DOHH2 (cell line): ENCODE data around the gene OTUD4.
A peak's percentile ranks its signal among the peaks of the same experiment; 100 is the strongest.

Source experiments
- H3F3A ChIP-seq: fragments of 200-600 bp; sonication (generic), shearing (Covaris generic); 2 replicates; pipeline ENCODE4 v1.6.0; 2016; ENCODE audit warnings: antibody characterized with exemption, mild to moderate bottlenecking; ENCODE audit not compliant: control insufficient read depth, insufficient read depth
- H3K27ac ChIP-seq: fragments of 200-600 bp; sonication (generic); 2 replicates; pipeline ENCODE4 v1.5.1; 2014; ENCODE audit warnings: low read depth, mild to moderate bottlenecking, low read length, moderate library complexity
- H3K27me3 ChIP-seq: fragments of 200-600 bp; sonication (generic); 2 replicates; pipeline ENCODE4 v1.6.1; 2014; ENCODE audit warnings: mild to moderate bottlenecking, low read length, mixed read lengths; ENCODE audit not compliant: control insufficient read depth
- H3K36me3 ChIP-seq: fragments of 200-600 bp; sonication (generic); 2 replicates; pipeline ENCODE4 v1.6.1; 2014; ENCODE audit warnings: mild to moderate bottlenecking, low read length, moderate library complexity, mixed read lengths; ENCODE audit not compliant: control insufficient read depth
- H3K4me1 ChIP-seq: fragments of 200-600 bp; sonication (generic); 2 replicates; pipeline ENCODE4 v1.6.1; 2014; ENCODE audit warnings: mild to moderate bottlenecking, low read length, mixed read lengths; ENCODE audit not compliant: control insufficient read depth
- H3K4me2 ChIP-seq: fragments of 200-600 bp; sonication (generic); 2 replicates; pipeline ENCODE4 v1.6.0; 2014; ENCODE audit warnings: mild to moderate bottlenecking, low read length, moderate library complexity
- H3K4me3 ChIP-seq: fragments of 200-600 bp; sonication (generic); 2 replicates; pipeline ENCODE4 v1.5.1; 2014; ENCODE audit warnings: mild to moderate bottlenecking, low read length, mixed read lengths
- H3K79me2 ChIP-seq: fragments of 200-600 bp; sonication (generic); 2 replicates; pipeline ENCODE4 v1.6.1; 2014; ENCODE audit warnings: mild to moderate bottlenecking, low read length, mixed read lengths; ENCODE audit not compliant: control insufficient read depth
- H3K9me2 ChIP-seq: fragments of 200-600 bp; sonication (generic); replicated peaks from 2 replicates; pipeline ENCODE4 v1.6.1; 2014; ENCODE audit warnings: mild to moderate bottlenecking, low read length, mixed read lengths; ENCODE audit not compliant: control insufficient read depth
- H3K9me3 ChIP-seq: fragments of 200-600 bp; sonication (generic); 2 replicates; pipeline ENCODE4 v1.6.1; 2014; ENCODE audit warnings: antibody characterized with exemption, low read length, mixed read lengths; ENCODE audit not compliant: control insufficient read depth, insufficient read depth
- H4K20me1 ChIP-seq: fragments of 200-600 bp; sonication (generic); 2 replicates; pipeline ENCODE4 v1.6.0; 2014; ENCODE audit warnings: low read depth, mild to moderate bottlenecking, antibody characterized with exemption, low read length, moderate library complexity; ENCODE audit not compliant: control insufficient read depth, insufficient read depth
- EZH2phosphoT487 ChIP-seq: fragments of 200-600 bp; sonication (generic); IDR thresholded peaks from 2 replicates; pipeline ENCODE4 v1.6.1; 2017; ENCODE audit warnings: borderline replicate concordance, mild to moderate bottlenecking, antibody characterized with exemption, low read length, moderate library complexity, mixed read lengths
- TF ChIP-seq, protein P1 (sequence below): fragments of 200-600 bp; sonication (generic); IDR thresholded peaks from one replicate; pipeline ENCODE4 v1.5.1; 2014; ENCODE audit warnings: antibody characterized with exemption, mild to moderate bottlenecking, low read depth, low read length; ENCODE audit not compliant: poor library complexity, severe bottlenecking

OTUD4 gene

DNA sequence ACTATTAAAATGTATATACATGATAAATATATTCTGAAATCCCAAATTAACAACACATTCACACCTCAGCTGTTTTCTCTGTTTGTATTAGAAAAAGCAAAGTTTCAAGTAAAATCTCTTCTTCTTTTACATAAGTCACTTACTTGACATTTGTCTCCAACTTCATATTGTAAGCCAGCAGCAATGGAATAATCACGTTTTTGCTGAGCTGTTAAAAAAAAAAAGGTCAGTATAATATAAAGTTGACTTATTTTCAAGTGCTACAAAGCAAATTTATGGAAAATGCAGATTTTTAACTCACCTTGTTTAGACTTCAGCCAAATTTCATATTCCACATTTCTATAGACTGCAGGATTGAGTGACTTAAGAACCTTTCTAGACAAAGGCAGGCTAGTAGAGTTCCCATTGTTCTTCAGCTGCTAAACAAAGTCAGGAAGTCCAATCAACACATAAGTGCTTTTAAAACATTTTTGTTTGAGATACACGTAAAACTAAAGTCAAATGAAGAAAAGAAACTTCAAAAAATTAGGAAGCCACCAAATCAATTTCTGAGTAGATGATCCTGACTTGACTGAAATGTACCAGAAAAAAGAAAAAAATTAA is 25.0 kb downstream of the OTUD4 start:
- Histone ChIP-seq H3F3A (0 out of 2 replicates have a peak, but pooled peaks cover 4% of the 10 kb centered on the region), H3K4me2 (no peak overlapping the region), H3K4me1 (peaks cover 19% of the 10 kb centered on the region), H3K36me3 (peaks cover 91% of the 10 kb centered on the region), H3K27me3 (no peaks in the 10 kb centered on the region), H4K20me1 (no peaks in the 10 kb centered on the region), H3K4me3 (no peak overlapping the region), H3K27ac (no peak overlapping the region), H3K9me3 (no peaks in the 10 kb centered on the region), H3K79me2 (peaks cover 18% of the 10 kb centered on the region), H3K9me2 (no peaks in the 10 kb centered on the region)
- TF ChIP-seq, protein P1, sequence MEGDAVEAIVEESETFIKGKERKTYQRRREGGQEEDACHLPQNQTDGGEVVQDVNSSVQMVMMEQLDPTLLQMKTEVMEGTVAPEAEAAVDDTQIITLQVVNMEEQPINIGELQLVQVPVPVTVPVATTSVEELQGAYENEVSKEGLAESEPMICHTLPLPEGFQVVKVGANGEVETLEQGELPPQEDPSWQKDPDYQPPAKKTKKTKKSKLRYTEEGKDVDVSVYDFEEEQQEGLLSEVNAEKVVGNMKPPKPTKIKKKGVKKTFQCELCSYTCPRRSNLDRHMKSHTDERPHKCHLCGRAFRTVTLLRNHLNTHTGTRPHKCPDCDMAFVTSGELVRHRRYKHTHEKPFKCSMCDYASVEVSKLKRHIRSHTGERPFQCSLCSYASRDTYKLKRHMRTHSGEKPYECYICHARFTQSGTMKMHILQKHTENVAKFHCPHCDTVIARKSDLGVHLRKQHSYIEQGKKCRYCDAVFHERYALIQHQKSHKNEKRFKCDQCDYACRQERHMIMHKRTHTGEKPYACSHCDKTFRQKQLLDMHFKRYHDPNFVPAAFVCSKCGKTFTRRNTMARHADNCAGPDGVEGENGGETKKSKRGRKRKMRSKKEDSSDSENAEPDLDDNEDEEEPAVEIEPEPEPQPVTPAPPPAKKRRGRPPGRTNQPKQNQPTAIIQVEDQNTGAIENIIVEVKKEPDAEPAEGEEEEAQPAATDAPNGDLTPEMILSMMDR = no peak
- TF ChIP-seq EZH2phosphoT487 = no peak

DNA sequence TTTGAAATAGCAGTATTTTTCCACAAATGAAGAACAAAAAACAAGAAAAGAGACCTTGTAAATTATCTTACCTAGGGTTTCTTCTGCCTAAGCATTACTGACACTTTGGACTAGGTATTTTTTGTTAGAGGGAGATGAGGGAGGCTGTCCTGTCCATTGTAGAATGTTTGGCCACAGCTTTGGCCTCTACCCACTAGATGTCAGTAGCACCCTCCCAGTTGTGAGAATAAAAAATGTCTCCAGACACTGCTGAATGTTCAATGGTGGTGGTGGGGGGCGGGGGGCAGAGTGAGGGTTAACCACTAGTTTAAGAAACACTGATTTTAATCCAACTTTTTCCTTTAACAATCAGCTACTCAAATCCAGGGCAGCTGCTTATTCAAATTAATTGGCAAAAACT is 25.8 kb downstream of the OTUD4 start:
- Histone ChIP-seq H3K4me3 (no peak overlapping the region), H3K9me2 (no peaks in the 10 kb centered on the region), H3K4me2 (no peak overlapping the region), H3F3A (no peaks in the 10 kb centered on the region), H3K36me3 (peaks cover 91% of the 10 kb centered on the region), H3K27me3 (no peaks in the 10 kb centered on the region), H3K9me3 (no peaks in the 10 kb centered on the region), H4K20me1 (no peaks in the 10 kb centered on the region), H3K27ac (no peak overlapping the region), H3K4me1 (peaks cover 19% of the 10 kb centered on the region), H3K79me2 (peaks cover 12% of the 10 kb centered on the region)
- TF ChIP-seq, protein P1 = peak; percentile 59
- TF ChIP-seq EZH2phosphoT487 = no peak

DNA sequence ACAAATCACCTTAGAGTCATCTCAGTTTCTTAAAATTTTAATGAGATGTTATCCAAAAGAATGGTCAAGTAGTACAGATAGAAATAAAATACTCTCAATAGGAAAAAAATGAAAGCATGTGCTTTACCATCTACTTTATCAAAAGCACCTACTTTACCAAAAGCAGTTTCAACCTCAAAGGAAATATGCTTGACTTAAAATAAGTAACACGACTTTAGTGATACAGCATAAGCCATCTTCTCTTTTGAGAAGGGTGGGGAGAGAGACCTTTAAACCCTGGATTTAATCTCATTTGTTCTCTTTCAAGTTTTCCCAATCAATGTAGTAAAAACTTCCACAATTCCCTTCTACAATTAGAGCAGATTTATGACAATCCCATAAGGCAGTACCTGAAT is 26.5 kb downstream of the OTUD4 start:
- H3K27ac ChIP-seq = no peak overlapping the region
- no peaks in the 10 kb centered on the region for H3K9me2 ChIP-seq
- H3K36me3 ChIP-seq = peaks cover 91% of the 10 kb centered on the region
- no peak overlapping the region for H3K4me3 ChIP-seq
- no peaks in the 10 kb centered on the region for H3F3A ChIP-seq
- TF ChIP-seq, protein P1 = no peak
- TF ChIP-seq EZH2phosphoT487 = no peak
- no peaks in the 10 kb centered on the region for H3K9me3 ChIP-seq
- no peaks in the 10 kb centered on the region for H4K20me1 ChIP-seq
- H3K27me3 ChIP-seq = no peaks in the 10 kb centered on the region
- no peak overlapping the region for H3K4me2 ChIP-seq
- H3K4me1 ChIP-seq = peaks cover 19% of the 10 kb centered on the region
- peaks cover 7% of the 10 kb centered on the region for H3K79me2 ChIP-seq
